B cell (primary cell): ENCODE data around the gene LTC4S. TPM values are rescaled to one million over a fixed set of nuclear protein-coding genes. Genes with fewer than 3 reads are reported as not detected.
"Not testable (repeated sequence)": the region's sequence is repeated elsewhere in the genome, so short reads cannot be mapped to it uniquely, and the experiment has no call there.

Experiments used
- ATAC-seq: fragments of 200-7000 bp; cut with Tn5 transposase; one replicate; pipeline ENCODE4 v1.10.0; 2021; ENCODE audit warnings: low read depth, mild to moderate bottlenecking, moderate number of reproducible peaks, moderate library complexity
- CTCF ChIA-PET: fragments of 350-600 bp; sonication (Branson Sonifier 250); formaldehyde crosslinking; loops from one replicate; lab custom pipeline; 2021; ENCODE audit warnings: antibody characterized with exemption, inconsistent platforms; lab: Charles Lee
- POLR2A ChIA-PET: fragments of 350-600 bp; sonication (Branson Sonifier 250); formaldehyde crosslinking; loops from one replicate; lab custom pipeline; 2021; ENCODE audit warnings: antibody characterized with exemption; lab: Charles Lee
- DNase-seq: peaks from one replicate; pipeline ENCODE4 v3.0.0; 2013
- H2AFZ ChIP-seq: 2 replicates; pipeline ENCODE4 v1.6.1; 2012; ENCODE audit warnings: mild to moderate bottlenecking, low read depth, low read length; ENCODE audit not compliant: insufficient read depth, poor library complexity, severe bottlenecking
- H3K27ac ChIP-seq, 2 donors: 1 replicate in 1 of 2; 2 replicates in 1 of 2; pipeline ENCODE4 v1.5.1; 2012 to 2013; ENCODE audit warnings: low read length in 2 of 2, mild to moderate bottlenecking in 2 of 2, moderate library complexity in 1 of 2
- H3K27me3 ChIP-seq, 4 experiments: fragments of 200-600 bp in 1 of 4; sonication (generic) in 1 of 4; replicated peaks in 1 of 4; 1 replicate in 2 of 4; 2 replicates in 2 of 4; pipeline versions ENCODE4 v1.6.1 to v1.7.0; 2013 to 2016; ENCODE audit warnings: low read length in 3 of 4, mild to moderate bottlenecking in 2 of 4, mixed read lengths in 1 of 4, moderate library complexity in 1 of 4; ENCODE audit not compliant: insufficient read depth in 4 of 4, control insufficient read depth in 3 of 4; ENCODE audit errors: control extremely low read depth in 1 of 4
- H3K36me3 ChIP-seq, 2 experiments: replicated peaks in 1 of 2; 1 replicate in 1 of 2; 2 replicates in 1 of 2; pipeline versions ENCODE4 v1.6.1 to v1.7.1; 2013; ENCODE audit warnings: low read length in 1 of 2; ENCODE audit not compliant: insufficient read depth in 2 of 2, control insufficient read depth in 1 of 2; ENCODE audit errors: control extremely low read depth in 1 of 2, extremely low read depth in 1 of 2
- H3K4me1 ChIP-seq, 2 donors: fragments of 200-600 bp in 1 of 2; sonication (generic) in 1 of 2; 1 replicate in 1 of 2; 2 replicates in 1 of 2; pipeline versions ENCODE4 v1.5.1 to v1.6.1; 2013 to 2017; ENCODE audit warnings: low read length in 2 of 2; ENCODE audit not compliant: control insufficient read depth in 2 of 2, insufficient read depth in 2 of 2
- H3K4me2 ChIP-seq: replicated peaks from 2 replicates; pipeline ENCODE3; 2012; ENCODE audit warnings: mild to moderate bottlenecking, low read depth, low read length; ENCODE audit not compliant: poor library complexity, severe bottlenecking
- H3K4me3 ChIP-seq, 5 experiments: fragments of 200-600 bp in 1 of 5; sonication (generic) in 1 of 5; 1 replicate in 3 of 5; 2 replicates in 2 of 5; pipeline versions ENCODE4 v1.5.1 to v1.7.0; 2011 to 2016; ENCODE audit warnings: low read length in 4 of 5, mild to moderate bottlenecking in 4 of 5, low read depth in 2 of 5, control low read depth in 1 of 5, moderate library complexity in 1 of 5; ENCODE audit not compliant: insufficient read depth in 1 of 5; ENCODE audit errors: control extremely low read depth in 1 of 5, extremely low read depth in 1 of 5
- H3K79me2 ChIP-seq: fragments of 200-600 bp; sonication (generic); one replicate; pipeline ENCODE4 v1.6.0; 2016; ENCODE audit warnings: low read length; ENCODE audit not compliant: control insufficient read depth, insufficient read depth
- H3K9ac ChIP-seq: fragments of 200-600 bp; sonication (generic); 2 replicates; pipeline ENCODE4 v1.6.1; 2017; ENCODE audit warnings: mild to moderate bottlenecking, low read length, moderate library complexity
- H3K9me3 ChIP-seq, 3 donors: one replicate each; pipeline versions ENCODE4 v1.6.1 to v1.7.1; 2013; ENCODE audit warnings: low read length in 2 of 3; ENCODE audit not compliant: control insufficient read depth in 2 of 3, insufficient read depth in 1 of 3; ENCODE audit errors: control extremely low read depth in 1 of 3
- H4K20me1 ChIP-seq: 2 replicates; pipeline ENCODE4 v1.6.0; 2012; ENCODE audit warnings: mild to moderate bottlenecking, low read length; ENCODE audit not compliant: insufficient read depth, control insufficient read depth, poor library complexity, severe bottlenecking
- H3K27ac Mint-ChIP-seq: one replicate; pipeline ENCODE4 v1.8.0; 2021; ENCODE audit warnings: mixed read lengths
- H3K27me3 Mint-ChIP-seq: one replicate; pipeline ENCODE4 v1.8.0; 2021; ENCODE audit warnings: mixed read lengths
- H3K4me1 Mint-ChIP-seq: one replicate; pipeline ENCODE4 v1.8.0; 2021; ENCODE audit warnings: mixed read lengths
- H3K4me3 Mint-ChIP-seq: one replicate; pipeline ENCODE4 v1.8.0; 2021; ENCODE audit warnings: mixed read lengths
- H3K9me3 Mint-ChIP-seq: one replicate; pipeline ENCODE4 v1.8.0; 2022; ENCODE audit warnings: mixed read lengths; ENCODE audit not compliant: insufficient read depth
- CTCF ChIP-seq: fragments of 200-600 bp; IDR thresholded peaks from one replicate; pipeline ENCODE4 v1.8.0; 2022; ENCODE audit warnings: antibody characterized with exemption, mild to moderate bottlenecking
- EZH2 ChIP-seq: IDR thresholded peaks from 2 replicates; pipeline ENCODE4 v1.6.1; 2012; ENCODE audit warnings: borderline replicate concordance, low read depth, mild to moderate bottlenecking, moderate library complexity, low read length; ENCODE audit not compliant: insufficient read depth, poor library complexity, severe bottlenecking
- WGBS: methylation state at CpG from one replicate; pipeline ENCODE4 v1.1.5; 2013; ENCODE audit warnings: missing lambda C conversion rate; ENCODE audit not compliant: insufficient coverage; 5-methylcytosine and 5-hydroxymethylcytosine counted together
- intact Hi-C: fragments of 100-400 bp; cut with micrococcal nuclease; formaldehyde crosslinking; loops from one replicate; pipeline ENCODE4 v1.10.0; 2022
- polyA plus RNA-seq: library from polyadenylated mRNA; depleted of rRNA; stranded (reverse); fragments of >200 nt; gene quantifications from 2 replicates; pipeline ENCODE4 v1.2.3, GENCODE V29; 2012
- total RNA-seq, 2 donors: library from RNA; stranded (reverse); fragments of 120-200 nt in 1 of 2; gene quantifications; 1 replicate in 1 of 2; 2 replicates in 1 of 2; pipeline versions ENCODE4 v1.2.3 to v1.2.4, GENCODE V29; 2013 to 2022

Gene LTC4S
- total and polyA plus RNA-seq, 2 donors (not counting 1 experiment from before 2014, with no cell fraction given): 0.40 to 3.8 TPM

- no peaks in the 10 kb centered on the region for H3K4me1 Mint-ChIP-seq
- ChIA-PET CTCF (interaction anchor here (0.5 kb wide), 1 partner anchor 384 kb away, joined by 3 read pairs; no protein-coding TSS in a partner anchor), POLR2A (no interaction called here)
- TF ChIP-seq CTCF (no peak), EZH2 (no peak)
- no peak for ATAC-seq
- H3K27me3 Mint-ChIP-seq: no peaks in the 10 kb centered on the region
- no peak overlapping the region for H3K27ac ChIP-seq
- no peak for DNase-seq
- no peak overlapping the region for H3K27ac Mint-ChIP-seq
- WGBS: 85% methylated on average over 12 of the region's 12 CpGs
- no peak overlapping the region for H3K4me2 ChIP-seq
- H2AFZ ChIP-seq: no peak overlapping the region
- H3K79me2 ChIP-seq: no peaks in the 10 kb centered on the region
- no peak overlapping the region for H3K4me3 Mint-ChIP-seq
- no peaks in the 10 kb centered on the region for H4K20me1 ChIP-seq
- no peak overlapping the region for H3K4me3 ChIP-seq
- H3K4me1 ChIP-seq: no peaks in the 10 kb centered on the region
- H3K9me3 Mint-ChIP-seq: no peaks in the 10 kb centered on the region
- H3K36me3 ChIP-seq: no peaks in the 10 kb centered on the region
- no peak overlapping the region for H3K9ac ChIP-seq
- intact Hi-C loops: no loop called here
- no peaks in the 10 kb centered on the region for H3K9me3 ChIP-seq
- no peaks in the 10 kb centered on the region for H3K27me3 ChIP-seq
Observed at GRCh38 chr5:179786861-179787260, 6.9 kb upstream of the LTC4S start.

GRCh38 chr5:179788193-179788854, 5.5 kb upstream of the LTC4S start:
- no peak for TF ChIP-seq EZH2
- no peak for TF ChIP-seq CTCF
- no peak overlapping the region for H2AFZ ChIP-seq
- ATAC-seq: no peak
- ChIA-PET POLR2A (no interaction called here), CTCF (interaction anchor here (0.6 to 1.3 kb wide), 2 partner anchors 14 to 1057 kb away, joined by 3 to 4 read pairs; no protein-coding TSS in a partner anchor)
- peaks cover 0 to 1% of the 10 kb centered on the region in 2 donors for H3K4me1 ChIP-seq
- H3K9me3 ChIP-seq: no peaks in the 10 kb centered on the region
- no peak overlapping the region for H3K4me3 ChIP-seq
- Mint-ChIP-seq H3K27ac (no peak overlapping the region), H3K9me3 (no peaks in the 10 kb centered on the region), H3K4me3 (no peak overlapping the region), H3K4me1 (peaks cover 4% of the 10 kb centered on the region), H3K27me3 (no peaks in the 10 kb centered on the region)
- H3K79me2 ChIP-seq: no peaks in the 10 kb centered on the region
- no peak overlapping the region for H3K27ac ChIP-seq
- H3K36me3 ChIP-seq: no peaks in the 10 kb centered on the region
- intact Hi-C loops: no loop called here
- WGBS: 69% methylated on average over 7 of the region's 7 CpGs
- no peaks in the 10 kb centered on the region for H3K27me3 ChIP-seq
- no peak for DNase-seq
- no peak overlapping the region for H3K4me2 ChIP-seq
- H3K9ac ChIP-seq: no peak overlapping the region
- no peaks in the 10 kb centered on the region for H4K20me1 ChIP-seq

GRCh38 chr5:179789278-179789677, 4.5 kb upstream of the LTC4S start:
- H3K27ac ChIP-seq, intact Hi-C loops, H3K4me3 Mint-ChIP-seq, ATAC-seq, H3K27me3 ChIP-seq, H3K27ac Mint-ChIP-seq, H2AFZ ChIP-seq, H3K27me3 Mint-ChIP-seq, CTCF ChIA-PET, H3K36me3 ChIP-seq, H3K4me2 ChIP-seq, H4K20me1 ChIP-seq, DNase-seq, H3K9me3 ChIP-seq, H3K9ac ChIP-seq, H3K4me3 ChIP-seq, H3K79me2 ChIP-seq, H3K9me3 Mint-ChIP-seq: not testable (repeated sequence)
- 91% methylated on average over 7 of the region's 9 CpGs for WGBS
- POLR2A ChIA-PET: interaction anchor here (0.7 kb wide), 1 partner anchor 26 kb away, joined by 6 read pairs; no protein-coding TSS in a partner anchor
- H3K4me1 Mint-ChIP-seq: peaks cover 13% of the 10 kb centered on the region
- H3K4me1 ChIP-seq: peaks cover 9 to 11% of the 10 kb centered on the region in 2 donors
